Measurements from ENCODE around the gene DDX6.
A peak's percentile ranks its signal among the peaks of the same experiment; 100 is the strongest.
"Not testable (repeated sequence)": the region's sequence is repeated elsewhere in the genome, so short reads cannot be mapped to it uniquely, and the experiment has no call there.

Gene DDX6

DNA sequence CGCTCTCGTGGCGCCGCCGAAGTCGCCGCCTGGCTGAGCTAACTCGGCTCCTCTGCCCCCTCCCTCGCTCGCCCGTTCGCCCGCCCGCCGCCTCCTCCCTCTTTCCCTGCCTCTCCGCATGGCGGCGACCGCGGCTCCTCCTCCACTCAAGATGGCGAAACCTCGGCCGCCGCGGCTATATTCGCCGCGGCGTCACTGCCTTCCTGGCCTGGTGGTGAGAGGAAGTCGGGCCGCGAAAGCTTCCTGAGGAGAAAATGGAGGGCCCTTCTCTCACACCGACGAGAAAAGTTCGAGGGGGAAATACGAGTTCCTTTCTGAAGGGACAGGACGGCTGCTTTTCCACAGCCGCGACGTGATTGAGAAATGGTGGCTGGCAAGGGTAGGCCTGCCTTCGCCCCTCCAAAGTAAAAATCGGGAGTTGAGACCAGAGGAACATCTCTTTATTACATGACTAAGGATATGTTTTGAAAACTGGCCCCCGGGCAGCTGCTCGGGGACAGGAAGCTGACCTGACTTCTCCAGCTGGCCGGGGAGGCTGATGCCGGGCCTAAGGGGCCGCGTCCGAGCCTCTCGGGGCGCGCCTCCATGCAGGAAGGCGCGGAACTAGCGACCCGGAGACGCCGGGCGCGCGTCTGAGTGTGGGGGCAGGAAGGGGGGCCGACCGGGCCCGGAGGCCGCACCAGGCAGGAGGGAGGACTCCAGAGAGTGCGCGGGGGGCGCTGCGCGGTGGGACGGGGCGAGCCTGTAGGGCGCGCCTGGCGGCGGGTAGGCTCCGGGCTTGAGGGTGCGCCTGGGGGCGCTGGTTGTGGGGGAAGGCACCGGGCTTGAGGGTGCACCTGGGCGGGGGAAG, at the start of gene DDX6:
Gene DDX6 (minus strand): TSS at position 54 of the 850 bp plus-strand sequence. CDS start 4,913 bp downstream, outside the sequence.
- peak; percentile 79 to 85 for DNase-seq (ENCODE audit: low read depth in 1 of 2, low spot score in 1 of 2)

- no peak for DNase-seq (ENCODE audit: low read depth in 1 of 2, low spot score in 1 of 2)
Measured at GRCh38 chr11:118838905-118839553, 48.1 kb upstream of the DDX6 start.

GRCh38 chr11:118837868-118838267, 46.9 kb upstream of the DDX6 start:
- no peak for DNase-seq (ENCODE audit: low read depth in 1 of 2, low spot score in 1 of 2)

DNA sequence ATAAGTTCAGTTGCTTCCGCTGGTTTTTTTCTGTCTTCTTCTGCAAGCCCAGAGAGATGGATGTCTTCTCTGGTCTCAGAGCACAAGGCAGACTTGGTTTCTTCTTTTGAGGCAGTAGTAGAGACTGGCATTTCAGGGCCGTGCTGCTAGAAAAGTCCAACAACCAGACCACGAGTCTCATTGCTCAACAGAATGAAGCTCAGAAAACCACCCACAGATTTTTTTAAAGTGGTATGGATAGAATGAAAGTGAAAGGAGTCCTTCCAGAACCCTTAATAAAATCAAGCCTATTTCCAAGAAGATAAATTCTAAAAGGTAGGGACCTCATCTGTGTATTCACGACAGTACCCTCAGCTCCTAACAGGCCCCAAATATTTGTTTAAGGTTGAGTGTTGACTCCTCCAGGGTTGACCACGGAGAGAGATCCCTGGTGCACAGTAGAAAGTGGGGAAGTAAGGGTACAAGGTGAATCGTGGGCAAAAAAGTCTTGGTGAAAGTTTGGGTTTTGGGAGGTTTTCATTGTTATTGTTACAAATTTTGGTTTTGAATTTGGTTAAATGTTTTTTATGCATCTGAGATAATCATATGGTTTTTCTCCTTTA, 43.6 kb upstream of the DDX6 start:
- no peak for DNase-seq (ENCODE audit: low read depth in 1 of 2, low spot score in 1 of 2)

DNA sequence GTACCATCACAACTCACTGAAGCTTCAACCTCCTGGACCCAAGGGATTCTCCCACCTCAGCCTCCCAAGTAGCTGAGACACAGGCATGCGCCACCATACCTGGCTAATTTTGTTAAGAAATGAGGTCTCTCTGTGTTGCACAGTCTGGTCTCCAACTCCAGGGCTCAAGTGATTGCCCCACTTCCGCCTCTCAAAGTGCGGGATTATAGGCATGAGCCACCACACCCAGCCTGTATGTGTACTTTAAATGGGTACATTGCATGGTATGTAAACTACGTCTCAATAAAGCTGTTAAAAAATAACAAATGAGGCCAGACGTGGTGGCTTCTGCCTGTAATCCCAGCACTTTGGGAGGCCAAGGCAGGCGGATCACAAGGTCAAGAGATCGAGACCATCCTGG, 36.2 kb upstream of the DDX6 start:
- no peak for DNase-seq (ENCODE audit: low read depth in 1 of 2, low spot score in 1 of 2)

DNA sequence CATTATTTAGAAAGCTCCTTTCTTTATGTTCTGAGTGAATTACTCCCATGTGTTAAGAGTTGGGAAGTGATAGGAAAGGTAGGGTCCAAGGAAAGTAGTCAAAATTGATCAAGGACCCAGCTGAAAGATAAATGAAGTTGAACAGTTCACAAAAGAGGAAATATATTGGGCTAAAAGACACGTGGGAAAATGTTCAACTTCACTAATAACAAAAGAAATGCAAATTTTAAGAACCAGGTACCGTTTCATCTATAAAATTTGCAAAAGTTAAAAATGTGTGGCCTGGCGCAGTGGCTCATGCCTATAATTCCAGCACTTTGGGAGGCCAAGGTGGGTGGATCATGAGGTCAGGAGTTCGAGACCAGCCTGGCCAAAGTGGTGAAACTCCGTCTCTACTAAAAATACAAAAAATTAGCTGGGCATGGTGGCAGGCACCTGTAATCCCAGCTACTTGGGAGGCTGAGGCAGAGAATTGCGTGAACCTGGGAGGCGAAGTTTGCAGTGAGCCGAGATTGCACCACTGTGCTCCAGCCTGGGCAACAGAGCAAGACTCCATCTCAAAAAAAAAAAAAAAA, 32.1 kb upstream of the DDX6 start:
- not testable (repeated sequence) for DNase-seq (ENCODE audit: low read depth in 1 of 2, low spot score in 1 of 2)

DNA sequence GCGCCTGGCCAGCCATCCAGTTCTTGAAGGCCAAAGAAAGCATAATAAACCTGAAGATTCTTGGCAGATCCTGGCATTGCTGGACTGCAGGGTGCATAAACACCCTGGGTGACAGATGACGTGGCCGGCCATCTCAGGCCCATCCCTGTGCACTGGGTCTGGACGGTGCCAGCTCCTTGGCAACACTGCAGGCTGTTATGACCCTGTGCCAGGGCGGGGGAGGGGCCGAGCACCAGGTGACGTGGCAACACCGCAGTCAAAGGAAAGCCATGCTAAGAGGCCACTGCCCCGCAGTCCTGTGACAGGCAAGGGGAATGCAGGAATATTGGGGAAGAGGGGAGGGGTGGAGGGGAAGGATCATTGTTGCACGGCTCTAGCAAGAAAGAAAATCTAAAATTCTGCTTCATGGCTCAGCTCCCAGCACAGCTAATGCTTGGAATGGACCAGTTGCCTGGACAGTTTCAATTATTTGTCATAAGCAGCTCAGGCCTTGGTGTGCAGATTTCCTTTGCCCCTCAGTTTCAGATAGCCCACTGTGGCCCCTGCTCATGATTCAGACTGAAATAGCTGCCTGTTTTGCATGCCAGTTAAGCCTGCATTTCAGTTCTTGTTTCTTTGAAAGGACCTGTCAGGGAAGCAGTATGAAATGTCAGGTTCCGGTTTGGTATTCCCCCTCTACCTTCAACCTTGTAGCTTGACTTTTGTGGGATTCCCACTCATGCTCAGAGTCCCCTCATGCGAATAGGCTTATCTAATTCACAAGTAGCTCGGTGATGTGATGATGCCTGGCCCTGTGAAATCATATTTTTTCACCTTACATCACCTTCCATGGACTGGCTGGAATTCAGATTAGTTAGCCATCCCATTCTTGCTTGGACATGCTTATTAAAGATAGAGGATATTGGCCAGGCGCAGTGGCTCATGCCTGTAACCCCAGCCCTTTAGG, 29.7 kb upstream of the DDX6 start:
- DNase-seq (ENCODE audit: low read depth in 1 of 2, low spot score in 1 of 2) = no peak

GRCh38 chr11:118820025-118820379, 29.0 kb upstream of the DDX6 start:
- not testable (repeated sequence) for DNase-seq (ENCODE audit: low read depth in 1 of 2, low spot score in 1 of 2)

DNA sequence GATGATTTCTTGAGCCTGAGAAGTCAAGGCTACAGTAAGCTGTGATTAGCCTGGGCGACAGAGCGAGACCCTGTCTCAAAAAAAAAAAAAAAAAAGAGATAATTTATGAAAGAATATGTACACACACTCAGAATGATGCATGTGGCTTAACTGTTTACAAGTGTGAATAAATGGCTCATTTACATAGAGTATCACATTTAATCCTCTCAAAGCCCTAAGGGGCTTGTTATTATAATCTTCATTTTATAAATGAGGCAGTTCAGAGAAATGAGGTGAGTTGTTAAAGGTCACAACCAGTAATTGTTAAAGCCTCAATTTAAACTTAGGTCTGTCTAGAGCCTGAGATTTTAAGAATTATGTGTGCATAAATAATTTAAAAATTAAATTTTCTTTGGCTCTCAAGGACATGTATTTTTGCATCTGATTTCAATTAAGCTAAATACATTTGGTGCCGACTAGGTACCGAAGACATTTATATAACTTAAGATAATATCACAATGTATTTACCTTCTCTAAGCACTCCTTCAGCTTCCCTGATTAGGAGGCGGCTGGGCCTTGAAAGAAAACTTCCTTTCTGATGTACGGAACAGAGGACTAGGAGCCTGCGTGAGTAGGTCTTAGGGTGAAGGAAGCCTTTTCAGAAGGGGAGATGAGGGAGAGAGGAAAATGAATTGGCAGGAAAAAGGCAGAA, 28.5 kb upstream of the DDX6 start:
- no peak for DNase-seq (ENCODE audit: low read depth in 1 of 2, low spot score in 1 of 2)

GRCh38 chr11:118818130-118818529, 27.2 kb upstream of the DDX6 start:
- DNase-seq (ENCODE audit: low read depth in 1 of 2, low spot score in 1 of 2) = no peak

DNA sequence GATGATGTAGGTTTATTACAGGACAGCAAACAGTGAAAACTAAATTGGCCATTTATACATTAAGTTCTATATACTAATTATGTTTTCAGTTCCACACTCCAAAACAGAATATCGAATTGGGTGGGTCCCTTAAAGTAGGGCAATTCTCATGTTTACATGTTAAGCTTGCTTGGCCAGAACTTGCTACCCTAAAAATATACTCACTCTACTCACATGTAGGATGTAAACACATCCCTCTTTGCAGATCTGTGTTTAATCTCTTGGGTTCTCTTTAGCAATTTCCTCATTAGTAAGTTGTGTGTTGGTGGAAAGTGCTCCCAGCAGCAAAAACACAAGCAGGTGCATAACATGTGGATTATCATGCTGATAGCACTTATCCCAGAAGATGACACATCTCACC, 22.6 kb upstream of the DDX6 start:
- DNase-seq (ENCODE audit: low read depth in 1 of 2, low spot score in 1 of 2) = no peak

DNA sequence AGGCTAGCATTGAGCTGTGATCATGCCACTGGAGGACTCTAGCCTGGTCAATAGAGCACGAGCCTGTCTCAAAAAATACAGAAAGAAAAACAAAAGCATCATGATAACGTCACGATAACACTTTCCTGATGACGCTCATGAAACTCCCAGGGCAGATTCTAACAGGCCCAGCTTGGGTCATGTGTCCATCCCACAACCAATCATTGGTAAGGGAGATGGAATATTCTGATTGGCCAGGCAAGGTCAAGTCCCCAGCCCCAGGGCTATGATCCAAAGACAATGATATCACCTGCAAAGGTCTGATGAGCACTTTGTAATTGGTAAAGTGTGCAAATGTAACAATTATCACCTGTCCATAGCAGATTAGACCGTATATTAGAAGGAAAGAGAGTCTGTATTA, 21.5 kb upstream of the DDX6 start:
- no peak for DNase-seq (ENCODE audit: low read depth in 1 of 2, low spot score in 1 of 2)

DNA sequence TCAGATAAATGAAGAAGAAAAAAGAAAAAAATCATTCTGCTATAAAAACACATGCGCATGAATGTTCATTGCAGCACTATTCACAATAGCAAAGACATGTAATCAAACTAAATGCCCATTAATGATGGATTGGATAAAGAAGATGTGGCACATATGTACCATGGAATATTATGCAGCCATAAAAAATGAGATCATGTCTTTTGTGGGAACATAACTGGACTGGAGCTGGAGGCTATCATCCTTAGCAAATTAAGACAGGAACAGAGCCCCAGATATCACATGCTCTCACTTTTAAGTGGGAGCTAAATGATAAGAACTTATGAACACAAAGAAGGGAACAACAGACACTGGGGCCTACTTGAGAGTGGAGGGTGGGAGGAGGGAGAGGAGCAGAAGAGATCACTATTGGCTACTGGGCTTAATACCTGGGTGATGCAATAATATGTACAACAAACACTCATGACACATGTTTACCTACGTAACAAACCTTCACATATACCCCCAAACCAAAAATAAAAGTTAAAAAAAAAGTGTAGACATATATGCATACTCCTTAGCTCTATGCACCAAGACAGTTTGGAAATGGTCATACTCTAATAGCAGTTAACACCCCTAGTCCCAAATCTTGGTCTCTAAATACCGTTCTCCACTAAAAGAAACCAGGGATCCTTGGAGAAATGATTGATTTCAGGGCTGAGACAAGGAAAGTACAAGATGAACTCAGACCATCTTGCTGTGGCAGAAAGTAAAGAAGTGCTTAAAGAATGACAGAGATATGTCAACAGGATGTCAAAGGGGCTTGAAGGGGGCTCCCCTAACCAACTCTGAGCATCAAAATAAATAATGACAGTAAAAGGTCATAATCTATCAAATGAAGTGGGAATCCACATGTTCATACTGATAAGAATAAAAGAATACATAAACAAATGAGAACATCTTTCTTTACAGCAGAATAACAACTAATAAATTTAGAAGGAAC, 17.1 kb upstream of the DDX6 start:
- DNase-seq (ENCODE audit: low read depth in 1 of 2, low spot score in 1 of 2) = no peak

DNA sequence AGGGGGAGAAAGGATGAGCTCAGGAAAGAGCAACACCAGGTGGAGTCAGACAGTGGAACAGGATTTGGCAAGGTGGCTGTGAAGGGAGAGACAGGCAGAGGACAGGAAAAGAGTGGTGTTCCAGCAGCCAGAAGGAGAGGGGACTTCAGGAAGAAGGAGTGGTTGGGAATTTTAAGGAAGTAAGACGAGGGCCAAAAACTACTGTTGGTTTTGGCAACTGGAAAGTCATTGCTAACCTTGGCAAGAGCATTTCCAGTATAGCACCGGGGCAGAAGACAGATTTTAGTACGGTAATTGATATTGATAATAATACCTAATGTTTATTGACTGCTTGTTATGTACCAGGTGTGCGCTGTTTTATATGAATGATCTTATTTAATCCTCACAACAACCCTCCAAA, 15.4 kb upstream of the DDX6 start:
- DNase-seq (ENCODE audit: low read depth in 1 of 2, low spot score in 1 of 2) = no peak

DNA sequence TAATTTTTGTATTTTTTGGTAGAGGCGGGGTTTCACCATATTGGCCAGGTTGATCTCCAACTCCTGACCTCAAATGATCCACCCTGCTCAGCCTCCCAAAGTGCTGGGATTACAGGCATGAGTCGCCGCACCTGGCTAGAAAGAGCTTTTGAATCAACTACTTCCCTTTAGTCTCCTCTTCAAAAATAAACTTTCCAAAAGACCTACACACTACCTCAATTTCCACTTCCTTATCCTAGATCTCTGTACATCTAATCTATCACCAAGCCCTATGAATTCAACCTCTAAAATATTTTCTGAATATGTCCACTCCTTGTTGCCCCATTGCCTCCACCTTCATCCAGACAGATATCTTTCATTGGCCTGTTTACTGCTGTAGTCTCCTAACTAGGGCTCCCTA, 13.1 kb upstream of the DDX6 start:
- no peak for DNase-seq (ENCODE audit: low read depth in 1 of 2, low spot score in 1 of 2)

DNA sequence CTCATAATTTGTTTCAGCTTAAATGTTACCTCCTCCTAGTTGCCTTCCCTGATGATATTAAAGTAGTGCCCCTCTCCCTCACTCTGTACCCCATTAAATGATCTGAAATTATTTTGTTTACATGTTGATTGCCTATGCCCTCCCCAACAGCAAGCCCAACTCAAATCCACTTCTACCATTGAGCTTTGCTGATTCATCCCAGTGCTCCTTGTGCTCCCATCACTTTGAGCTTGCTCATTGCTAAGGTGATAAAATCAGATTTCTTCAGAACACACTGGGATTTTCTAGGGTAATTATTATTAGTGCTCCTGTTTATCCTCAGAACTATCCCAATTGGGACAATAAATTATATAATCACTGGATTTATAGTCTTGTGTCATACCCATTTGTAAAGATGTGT, 8.4 kb upstream of the DDX6 start:
- DNase-seq (ENCODE audit: low read depth in 1 of 2, low spot score in 1 of 2) = no peak

GRCh38 chr11:118797510-118797909, 6.5 kb upstream of the DDX6 start:
- no peak for DNase-seq (ENCODE audit: low read depth in 1 of 2, low spot score in 1 of 2)

DNA sequence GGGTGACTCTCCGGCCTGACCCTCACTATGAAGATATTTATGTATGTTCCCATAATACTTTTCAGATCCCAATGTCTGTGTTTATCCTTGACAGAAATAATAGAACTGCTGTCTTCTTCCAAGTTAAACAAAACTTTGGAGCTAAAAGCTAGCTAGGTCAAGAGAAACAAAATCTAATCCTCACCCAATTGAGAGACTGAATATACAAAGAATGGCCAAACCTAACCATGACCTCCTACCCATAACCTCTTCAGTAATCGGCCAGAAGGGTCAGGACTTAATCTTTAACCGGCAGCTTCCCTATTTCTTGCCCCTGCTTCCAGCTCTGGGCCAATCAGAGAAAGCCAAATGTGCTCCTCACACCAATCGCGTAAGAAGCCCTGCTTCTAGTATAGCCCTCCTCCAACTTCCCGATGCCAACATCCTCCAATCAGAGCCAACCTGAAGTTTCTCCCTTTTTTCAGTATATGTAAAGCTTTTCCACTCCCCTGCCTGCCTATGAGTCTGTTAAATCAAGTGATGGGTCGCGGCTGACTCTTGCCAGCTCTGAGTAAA, 1.7 kb upstream of the DDX6 start:
- DNase-seq (ENCODE audit: low read depth in 1 of 2, low spot score in 1 of 2) = peak; percentile 20 to 35
